ENCODE results near the gene DMRTC2.

Gene DMRTC2

GRCh38 chr19:41845001-41845050 is at the start of gene DMRTC2:
DMRTC2 (plus strand) TSS chr19:41845042; CDS start chr19:41847429, 2,387 bp downstream.
- no peak for TF ChIP-seq CTCF (IDR thresholded peaks at IDR 0.05)
- no peak for TF ChIP-seq ZFX (IDR thresholded peaks at IDR 0.05; ENCODE audit: borderline replicate concordance)
- H3K27ac ChIP-seq = no peak within 1 kb of the TSS

- no peak within 1 kb of the TSS for H3K27ac ChIP-seq
- no peak for TF ChIP-seq CTCF (IDR thresholded peaks at IDR 0.05)
- no peak for TF ChIP-seq ZFX (IDR thresholded peaks at IDR 0.05; ENCODE audit: borderline replicate concordance)
Measured at GRCh38 chr19:41796362-41796761, 48.5 kb upstream of the DMRTC2 start, which contains the start of gene CEACAM3. CEACAM3 (plus strand) TSS chr19:41796587; CDS start chr19:41796678, 91 bp downstream.

GRCh38 chr19:41796901-41797300 is 47.9 kb upstream of the DMRTC2 start:
- H3K27ac ChIP-seq = no peak overlapping the region

GRCh38 chr19:41799444-41800000 is 45.3 kb upstream of the DMRTC2 start:
- H3K27ac ChIP-seq = no peak overlapping the region
- TF ChIP-seq CTCF (IDR thresholded peaks at IDR 0.05) = no peak
- no peak for TF ChIP-seq ZFX (IDR thresholded peaks at IDR 0.05; ENCODE audit: borderline replicate concordance)

More at GRCh38 chr19:41796901-41797300, 47.9 kb upstream of the DMRTC2 start:
- no peak for TF ChIP-seq ZFX (IDR thresholded peaks at IDR 0.05; ENCODE audit: borderline replicate concordance)

- TF ChIP-seq CTCF (IDR thresholded peaks at IDR 0.05) (no peak), ZFX (IDR thresholded peaks at IDR 0.05; ENCODE audit: borderline replicate concordance) (no peak)
- H3K27ac ChIP-seq = no peak overlapping the region
Measured at GRCh38 chr19:41801031-41801430, 43.8 kb upstream of the DMRTC2 start.

- H3K27ac ChIP-seq = no peak overlapping the region
- TF ChIP-seq CTCF (IDR thresholded peaks at IDR 0.05) (no peak), ZFX (IDR thresholded peaks at IDR 0.05; ENCODE audit: borderline replicate concordance) (no peak)
Measured at GRCh38 chr19:41801792-41802211, 43.0 kb upstream of the DMRTC2 start.

GRCh38 chr19:41802770-41803169 is 42.1 kb upstream of the DMRTC2 start:
- no peak for TF ChIP-seq CTCF (IDR thresholded peaks at IDR 0.05)
- TF ChIP-seq ZFX (IDR thresholded peaks at IDR 0.05; ENCODE audit: borderline replicate concordance) = no peak
- H3K27ac ChIP-seq = no peak overlapping the region

GRCh38 chr19:41804336-41804735 is 40.5 kb upstream of the DMRTC2 start:
- TF ChIP-seq CTCF (IDR thresholded peaks at IDR 0.05) (no peak), ZFX (IDR thresholded peaks at IDR 0.05; ENCODE audit: borderline replicate concordance) (no peak)
- H3K27ac ChIP-seq = no peak overlapping the region

All from 22Rv1 (cell line).